Calu3 (cell line): Measurements from ENCODE around the gene CACNA2D4. TPM values are rescaled to one million over a fixed set of nuclear protein-coding genes. Genes with fewer than 3 reads are reported as not detected.

Experiments used
- BruUV-seq: library from RNA; stranded (reverse); fragments of 400-500 nt; replicated peaks from 2 replicates; lab custom pipeline; 2021; lab: Mats Ljungman, UMichigan
- CTCF ChIA-PET: fragments of 300-600 bp; sonication (Branson Sonifier 250); formaldehyde crosslinking; loops from one replicate; lab custom pipeline; 2022; ENCODE audit warnings: antibody characterized with exemption; lab: Charles Lee
- DNase-seq: peaks from one replicate; pipeline ENCODE4 v3.0.0; 2022
- H3K27ac Mint-ChIP-seq: one replicate; pipeline ENCODE4 v1.8.0; 2022; ENCODE audit warnings: mixed read lengths; ENCODE audit not compliant: unreplicated experiment
- H3K27me3 Mint-ChIP-seq: one replicate; pipeline ENCODE4 v1.8.0; 2022; ENCODE audit warnings: mixed read lengths; ENCODE audit not compliant: unreplicated experiment
- H3K36me3 Mint-ChIP-seq: one replicate; pipeline ENCODE4 v1.8.0; 2022; ENCODE audit warnings: mild to moderate bottlenecking, moderate library complexity, mixed read lengths; ENCODE audit not compliant: insufficient read depth, unreplicated experiment
- H3K4me1 Mint-ChIP-seq: one replicate; pipeline ENCODE4 v1.8.0; 2022; ENCODE audit warnings: mild to moderate bottlenecking, low read depth, mixed read lengths; ENCODE audit not compliant: unreplicated experiment
- H3K4me3 Mint-ChIP-seq: one replicate; pipeline ENCODE4 v1.8.0; 2022; ENCODE audit warnings: mild to moderate bottlenecking, low read depth, moderate library complexity, mixed read lengths; ENCODE audit not compliant: unreplicated experiment
- H3K9me3 Mint-ChIP-seq: one replicate; pipeline ENCODE4 v1.8.0; 2022; ENCODE audit warnings: low read depth, mixed read lengths; ENCODE audit not compliant: unreplicated experiment
- CTCF ChIP-seq: fragments of 200-600 bp; IDR thresholded peaks from one replicate; pipeline ENCODE4 v1.8.0; 2022; ENCODE audit warnings: antibody characterized with exemption; ENCODE audit not compliant: unreplicated experiment
- intact Hi-C: fragments of 100-400 bp; cut with micrococcal nuclease; formaldehyde crosslinking; loops from one replicate; pipeline ENCODE4 v1.10.0; 2022; ENCODE audit not compliant: unreplicated experiment
- total RNA-seq: library from RNA; stranded (reverse); gene quantifications from 2 replicates; pipeline ENCODE4 v1.2.3, GENCODE V29; 2022

The CACNA2D4 gene
- total RNA-seq, 1 experiment from 2014 or later = 0.80 TPM

- CTCF ChIA-PET = no interaction called here
- no TSS peak for BruUV-seq
- intact Hi-C loops = no loop called here
- H3K4me1 Mint-ChIP-seq = no peaks in the 10 kb centered on the region
- peaks cover 89% of the 10 kb centered on the region for H3K27me3 Mint-ChIP-seq
- no peak for TF ChIP-seq CTCF
- H3K4me3 Mint-ChIP-seq = no peak overlapping the region
- DNase-seq = no peak
- no peak overlapping the region for H3K27ac Mint-ChIP-seq
- H3K36me3 Mint-ChIP-seq = no peaks in the 10 kb centered on the region
- H3K9me3 Mint-ChIP-seq = no peaks in the 10 kb centered on the region
Measured at GRCh38 chr12:1855241-1855640, 63.2 kb downstream of the CACNA2D4 start.

- intact Hi-C loops = no loop called here
- no peak for TF ChIP-seq CTCF
- BruUV-seq = no TSS peak
- Mint-ChIP-seq H3K27me3 (peaks cover 88% of the 10 kb centered on the region), H3K4me1 (no peaks in the 10 kb centered on the region), H3K4me3 (no peak overlapping the region), H3K36me3 (no peaks in the 10 kb centered on the region), H3K9me3 (no peaks in the 10 kb centered on the region), H3K27ac (no peak overlapping the region)
- CTCF ChIA-PET = no interaction called here
- no peak for DNase-seq
Measured at GRCh38 chr12:1853716-1854115, 64.7 kb downstream of the CACNA2D4 start.

- intact Hi-C loops = no loop called here
- Mint-ChIP-seq H3K4me3 (no peak overlapping the region), H3K4me1 (no peaks in the 10 kb centered on the region), H3K27ac (no peak overlapping the region), H3K9me3 (no peaks in the 10 kb centered on the region), H3K36me3 (no peaks in the 10 kb centered on the region), H3K27me3 (peaks cover 88% of the 10 kb centered on the region)
- BruUV-seq = no TSS peak
- CTCF ChIA-PET = no interaction called here
- no peak for DNase-seq
- TF ChIP-seq CTCF = no peak
Measured at GRCh38 chr12:1852076-1852475, 66.4 kb downstream of the CACNA2D4 start.

GRCh38 chr12:1851151-1851701 lies 67.2 kb downstream of the CACNA2D4 start:
- CTCF ChIA-PET = no interaction called here
- Mint-ChIP-seq H3K36me3 (no peaks in the 10 kb centered on the region), H3K4me3 (no peak overlapping the region), H3K4me1 (no peaks in the 10 kb centered on the region), H3K27me3 (peaks cover 88% of the 10 kb centered on the region), H3K9me3 (no peaks in the 10 kb centered on the region), H3K27ac (no peak overlapping the region)
- no TSS peak for BruUV-seq
- intact Hi-C loops = no loop called here
- no peak for TF ChIP-seq CTCF
- DNase-seq = no peak
